DOHH2 (cell line): Measurements from ENCODE around the gene SLC35G3.

Experiments used
- H3F3A ChIP-seq: fragments of 200-600 bp; sonication (generic), shearing (Covaris generic); 2 replicates; pipeline ENCODE4 v1.6.0; 2016; ENCODE audit warnings: antibody characterized with exemption, mild to moderate bottlenecking; ENCODE audit not compliant: control insufficient read depth, insufficient read depth
- H3K27ac ChIP-seq: fragments of 200-600 bp; sonication (generic); 2 replicates; pipeline ENCODE4 v1.5.1; 2014; ENCODE audit warnings: low read depth, mild to moderate bottlenecking, low read length, moderate library complexity
- H3K27me3 ChIP-seq: fragments of 200-600 bp; sonication (generic); 2 replicates; pipeline ENCODE4 v1.6.1; 2014; ENCODE audit warnings: mild to moderate bottlenecking, low read length, mixed read lengths; ENCODE audit not compliant: control insufficient read depth
- H3K36me3 ChIP-seq: fragments of 200-600 bp; sonication (generic); 2 replicates; pipeline ENCODE4 v1.6.1; 2014; ENCODE audit warnings: mild to moderate bottlenecking, low read length, moderate library complexity, mixed read lengths; ENCODE audit not compliant: control insufficient read depth
- H3K4me1 ChIP-seq: fragments of 200-600 bp; sonication (generic); 2 replicates; pipeline ENCODE4 v1.6.1; 2014; ENCODE audit warnings: mild to moderate bottlenecking, low read length, mixed read lengths; ENCODE audit not compliant: control insufficient read depth
- H3K4me2 ChIP-seq: fragments of 200-600 bp; sonication (generic); 2 replicates; pipeline ENCODE4 v1.6.0; 2014; ENCODE audit warnings: mild to moderate bottlenecking, low read length, moderate library complexity
- H3K4me3 ChIP-seq: fragments of 200-600 bp; sonication (generic); 2 replicates; pipeline ENCODE4 v1.5.1; 2014; ENCODE audit warnings: mild to moderate bottlenecking, low read length, mixed read lengths
- H3K79me2 ChIP-seq: fragments of 200-600 bp; sonication (generic); 2 replicates; pipeline ENCODE4 v1.6.1; 2014; ENCODE audit warnings: mild to moderate bottlenecking, low read length, mixed read lengths; ENCODE audit not compliant: control insufficient read depth
- H3K9me2 ChIP-seq: fragments of 200-600 bp; sonication (generic); replicated peaks from 2 replicates; pipeline ENCODE4 v1.6.1; 2014; ENCODE audit warnings: mild to moderate bottlenecking, low read length, mixed read lengths; ENCODE audit not compliant: control insufficient read depth
- H3K9me3 ChIP-seq: fragments of 200-600 bp; sonication (generic); 2 replicates; pipeline ENCODE4 v1.6.1; 2014; ENCODE audit warnings: antibody characterized with exemption, low read length, mixed read lengths; ENCODE audit not compliant: control insufficient read depth, insufficient read depth
- H4K20me1 ChIP-seq: fragments of 200-600 bp; sonication (generic); 2 replicates; pipeline ENCODE4 v1.6.0; 2014; ENCODE audit warnings: low read depth, mild to moderate bottlenecking, antibody characterized with exemption, low read length, moderate library complexity; ENCODE audit not compliant: control insufficient read depth, insufficient read depth
- CTCF ChIP-seq: fragments of 200-600 bp; sonication (generic); IDR thresholded peaks from one replicate; pipeline ENCODE4 v1.5.1; 2014; ENCODE audit warnings: antibody characterized with exemption, mild to moderate bottlenecking, low read depth, low read length; ENCODE audit not compliant: poor library complexity, severe bottlenecking
- EZH2phosphoT487 ChIP-seq: fragments of 200-600 bp; sonication (generic); IDR thresholded peaks from 2 replicates; pipeline ENCODE4 v1.6.1; 2017; ENCODE audit warnings: borderline replicate concordance, mild to moderate bottlenecking, antibody characterized with exemption, low read length, moderate library complexity, mixed read lengths

SLC35G3 gene

DNA sequence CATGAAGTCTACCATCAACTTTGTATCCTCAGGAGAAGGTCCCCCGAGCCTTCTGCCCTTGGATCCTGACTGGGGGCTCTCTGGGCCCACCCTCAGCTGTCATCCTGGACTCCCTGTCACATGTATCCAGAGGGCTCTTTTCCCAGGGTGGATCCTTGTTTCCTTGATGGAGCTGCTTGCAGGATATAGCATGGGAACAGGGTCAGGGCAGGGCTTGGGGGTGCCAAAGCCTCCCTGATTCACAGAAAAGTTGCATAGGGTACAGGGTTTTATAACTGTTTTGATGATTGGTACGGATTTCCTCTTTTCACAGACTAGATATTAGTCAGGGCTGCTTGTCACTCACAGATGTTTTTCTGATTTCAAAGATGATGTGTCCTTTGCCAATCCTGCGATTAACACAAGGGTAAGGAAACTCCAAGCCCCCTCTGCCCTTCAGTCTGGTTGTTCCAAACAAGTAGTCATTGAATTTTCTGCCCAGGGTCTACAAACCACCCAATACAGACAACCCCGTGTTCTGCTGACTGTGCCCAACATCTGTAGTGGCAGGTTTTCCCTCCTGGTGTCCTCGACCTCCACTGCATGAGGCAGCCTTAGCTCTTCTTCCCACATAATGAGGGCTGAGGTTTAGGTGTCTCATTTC lies 20.6 kb upstream of the SLC35G3 start:
- TF ChIP-seq EZH2phosphoT487 (no peak), CTCF (no peak)
- Histone ChIP-seq H4K20me1 (no peaks in the 10 kb centered on the region), H3K36me3 (no peaks in the 10 kb centered on the region), H3K79me2 (no peaks in the 10 kb centered on the region), H3K9me2 (no peaks in the 10 kb centered on the region), H3K9me3 (no peaks in the 10 kb centered on the region), H3F3A (no peaks in the 10 kb centered on the region), H3K4me1 (no peaks in the 10 kb centered on the region), H3K27me3 (peaks cover 17% of the 10 kb centered on the region), H3K4me2 (no peak overlapping the region), H3K27ac (no peak overlapping the region), H3K4me3 (no peak overlapping the region)

DNA sequence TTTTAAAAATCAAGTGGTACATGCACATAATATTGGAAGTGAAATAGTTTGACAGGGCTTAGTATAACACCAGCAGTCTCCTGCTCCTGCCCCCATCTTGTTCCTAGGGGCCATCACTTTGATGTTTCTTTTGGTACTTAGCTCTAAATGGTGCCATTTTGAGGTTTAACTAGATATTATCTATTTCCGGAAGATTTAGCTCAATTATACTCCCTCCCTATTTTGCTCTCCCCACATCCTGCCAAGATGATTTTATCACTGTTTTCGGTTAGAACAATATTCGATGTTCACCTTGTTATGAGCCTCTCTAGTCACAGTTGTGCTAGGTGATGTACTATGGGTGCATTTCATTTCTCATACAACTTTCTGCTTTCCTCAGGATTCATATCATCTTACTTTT lies 20.0 kb upstream of the SLC35G3 start:
- no peaks in the 10 kb centered on the region for H4K20me1 ChIP-seq
- H3K4me3 ChIP-seq = no peak overlapping the region
- H3K36me3 ChIP-seq = no peaks in the 10 kb centered on the region
- H3K4me2 ChIP-seq = no peak overlapping the region
- H3K27ac ChIP-seq = no peak overlapping the region
- H3K27me3 ChIP-seq = peaks cover 17% of the 10 kb centered on the region
- no peaks in the 10 kb centered on the region for H3K9me2 ChIP-seq
- no peaks in the 10 kb centered on the region for H3K79me2 ChIP-seq
- H3K9me3 ChIP-seq = no peaks in the 10 kb centered on the region
- TF ChIP-seq EZH2phosphoT487 = no peak
- no peak for TF ChIP-seq CTCF
- no peaks in the 10 kb centered on the region for H3F3A ChIP-seq
- no peaks in the 10 kb centered on the region for H3K4me1 ChIP-seq

DNA sequence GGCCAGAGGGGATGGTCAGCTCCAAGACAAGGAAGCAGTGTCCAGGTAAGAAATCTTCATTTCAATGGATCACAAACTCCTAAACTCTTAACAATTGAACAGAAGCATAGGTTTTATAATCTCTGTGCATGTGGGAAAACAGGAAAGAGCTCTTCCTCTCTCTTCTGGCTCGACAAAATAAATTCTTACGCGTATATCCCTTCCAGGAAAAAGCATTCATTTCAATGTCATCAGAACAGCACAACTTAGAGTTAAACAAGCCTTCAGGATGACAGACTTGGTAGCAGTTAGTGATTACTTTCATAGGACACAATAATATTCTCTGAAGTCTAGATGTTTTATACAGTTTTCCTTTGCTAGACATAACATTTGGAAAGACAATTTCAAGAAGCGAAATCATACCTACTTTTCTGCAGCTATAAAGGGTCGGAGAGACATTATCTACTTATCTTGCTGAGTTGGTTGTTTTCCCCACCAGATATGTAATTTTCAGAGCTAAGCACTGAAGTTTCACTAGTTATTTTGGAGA lies 19.3 kb upstream of the SLC35G3 start:
- Histone ChIP-seq H3K9me3 (no peaks in the 10 kb centered on the region), H3K79me2 (no peaks in the 10 kb centered on the region), H3K4me3 (no peak overlapping the region), H3K4me1 (no peaks in the 10 kb centered on the region), H3K4me2 (no peak overlapping the region), H3K9me2 (no peaks in the 10 kb centered on the region), H4K20me1 (no peaks in the 10 kb centered on the region), H3F3A (no peaks in the 10 kb centered on the region), H3K27me3 (peaks cover 17% of the 10 kb centered on the region), H3K27ac (no peak overlapping the region), H3K36me3 (no peaks in the 10 kb centered on the region)
- TF ChIP-seq EZH2phosphoT487 (no peak), CTCF (no peak)
